Measurements from ENCODE around the gene MFSD6L. TPM values are rescaled to one million over a fixed set of nuclear protein-coding genes. Genes with fewer than 3 reads are reported as not detected.

The MFSD6L gene
- total RNA-seq, 1 experiment from 2014 or later: 2.1 TPM

DNA sequence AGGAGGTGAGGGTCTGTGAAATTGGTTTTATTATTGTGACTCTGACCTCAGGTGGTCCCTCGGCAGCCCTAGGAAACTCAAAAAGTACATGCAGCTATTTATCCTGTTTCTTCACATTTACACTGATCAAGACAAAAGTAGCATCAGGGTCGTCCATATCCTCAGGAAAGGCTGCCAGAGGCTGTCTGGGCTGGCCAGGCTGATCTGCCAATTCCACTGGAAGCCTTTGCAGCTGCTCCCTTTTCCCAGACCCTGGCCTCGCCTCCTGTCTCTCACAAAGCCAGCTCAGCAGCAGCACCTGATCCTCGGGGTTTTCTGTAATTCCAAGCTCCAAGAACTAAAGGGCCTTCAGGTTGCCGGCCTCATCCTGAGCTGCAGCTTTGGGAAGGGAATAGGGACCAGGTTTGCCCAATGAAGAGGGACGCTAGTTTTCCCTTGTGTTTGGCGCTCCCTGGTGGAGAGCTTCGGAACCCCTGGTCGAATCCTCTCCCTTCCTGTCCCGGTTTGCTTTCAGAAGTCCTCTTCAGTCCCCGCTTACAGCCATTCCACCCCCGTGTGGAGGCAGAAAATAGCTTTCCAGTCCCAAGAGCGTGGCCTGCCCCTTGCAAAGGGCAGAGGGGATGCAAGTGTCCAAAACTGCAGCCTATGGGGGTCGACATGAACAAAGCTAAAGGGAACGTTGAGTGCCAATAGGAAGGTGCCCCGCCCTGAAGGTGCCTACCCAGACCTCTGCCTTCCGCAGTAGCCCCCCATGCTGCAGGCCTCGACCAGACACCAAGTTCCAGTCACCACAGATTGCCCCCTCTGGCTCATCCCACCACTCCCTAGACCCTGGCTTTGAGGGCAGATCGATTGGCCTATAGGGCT lies 13.4 kb downstream of the MFSD6L start:
- Histone ChIP-seq H3K14ac (ENCODE audit: insufficient read depth, low read length) (no peak overlapping the region), H3K18ac (ENCODE audit: insufficient read length, low read depth, low read length) (no peak overlapping the region), H2BK15ac (ENCODE audit: low read depth, low read length) (no peak overlapping the region), H4K8ac (replicated peaks; ENCODE audit: insufficient read length, low read depth, low read length) (no peak overlapping the region), H3K27ac (ENCODE audit: insufficient read length, low read depth, low read length) (no peak overlapping the region), H3K4me1 (ENCODE audit: insufficient read depth, low read length) (no peaks in the 10 kb centered on the region), H4K91ac (ENCODE audit: insufficient read length, low read depth, low read length) (no peak overlapping the region), H2BK5ac (ENCODE audit: insufficient read length, low read length) (no peak overlapping the region), H4K20me1 (ENCODE audit: control insufficient read depth, insufficient read depth, insufficient read length) (no peaks in the 10 kb centered on the region), H3K9ac (ENCODE audit: extremely low read depth, insufficient read length, low read length) (no peak overlapping the region), H3K4me2 (ENCODE audit: insufficient read depth, insufficient read length, low read length) (no peak overlapping the region), H3K4ac (ENCODE audit: low read depth, low read length) (no peak overlapping the region), H3K23me2 (ENCODE audit: insufficient read length, low read depth, low read length, poor library complexity, severe bottlenecking) (no peaks in the 10 kb centered on the region), H3K79me2 (ENCODE audit: insufficient read depth, low read length) (no peaks in the 10 kb centered on the region), H3K56ac (ENCODE audit: insufficient read length, low read depth, low read length) (no peak overlapping the region), H2BK20ac (ENCODE audit: low read depth, low read length, poor library complexity, severe bottlenecking) (no peak overlapping the region), H3K79me1 (ENCODE audit: insufficient read depth, low read depth, low read length, poor library complexity, severe bottlenecking) (no peaks in the 10 kb centered on the region), H2BK120ac (ENCODE audit: low read depth, low read length, poor library complexity, severe bottlenecking) (no peak overlapping the region), H3K23ac (ENCODE audit: insufficient read length, low read depth, low read length) (no peak overlapping the region), H2BK12ac (ENCODE audit: insufficient read length, low read depth, low read length) (no peak overlapping the region), H2AK5ac (ENCODE audit: insufficient read length, low read length) (no peak overlapping the region), H3K9me3 (ENCODE audit: control insufficient read depth, low read depth, low read length) (no peaks in the 10 kb centered on the region), H3T11ph (ENCODE audit: low read length) (no peak overlapping the region), H4K5ac (ENCODE audit: insufficient read length, low read depth, low read length) (no peak overlapping the region), H3K27me3 (ENCODE audit: insufficient read depth, low read length) (no peaks in the 10 kb centered on the region), H2AFZ (ENCODE audit: low read length) (no peak overlapping the region)
- WGBS (ENCODE audit: extremely low coverage, insufficient read length, low lambda C conversion rate): no CpG with 5 or more reads among the region's 19 CpGs
- Mint-ChIP-seq H3K4me3 (no peak overlapping the region), H3K36me3 (ENCODE audit: insufficient read depth in 1 of 3, low read depth in 3 of 3) (no peaks in the 10 kb centered on the region), H3K9me3 (no peaks in the 10 kb centered on the region; a peak in 1 of 5 replicates), H3K4me1 (peaks cover 24 to 26% of the 10 kb centered on the region in 2 experiments), H3K27ac (no peak overlapping the region), H3K27me3 (ENCODE audit: low read depth) (no peaks in the 10 kb centered on the region; the same call in 1 of the 2 replicates)
- DNase-seq: peak; percentile 94
- TF ChIP-seq, protein P1, sequence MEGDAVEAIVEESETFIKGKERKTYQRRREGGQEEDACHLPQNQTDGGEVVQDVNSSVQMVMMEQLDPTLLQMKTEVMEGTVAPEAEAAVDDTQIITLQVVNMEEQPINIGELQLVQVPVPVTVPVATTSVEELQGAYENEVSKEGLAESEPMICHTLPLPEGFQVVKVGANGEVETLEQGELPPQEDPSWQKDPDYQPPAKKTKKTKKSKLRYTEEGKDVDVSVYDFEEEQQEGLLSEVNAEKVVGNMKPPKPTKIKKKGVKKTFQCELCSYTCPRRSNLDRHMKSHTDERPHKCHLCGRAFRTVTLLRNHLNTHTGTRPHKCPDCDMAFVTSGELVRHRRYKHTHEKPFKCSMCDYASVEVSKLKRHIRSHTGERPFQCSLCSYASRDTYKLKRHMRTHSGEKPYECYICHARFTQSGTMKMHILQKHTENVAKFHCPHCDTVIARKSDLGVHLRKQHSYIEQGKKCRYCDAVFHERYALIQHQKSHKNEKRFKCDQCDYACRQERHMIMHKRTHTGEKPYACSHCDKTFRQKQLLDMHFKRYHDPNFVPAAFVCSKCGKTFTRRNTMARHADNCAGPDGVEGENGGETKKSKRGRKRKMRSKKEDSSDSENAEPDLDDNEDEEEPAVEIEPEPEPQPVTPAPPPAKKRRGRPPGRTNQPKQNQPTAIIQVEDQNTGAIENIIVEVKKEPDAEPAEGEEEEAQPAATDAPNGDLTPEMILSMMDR (conservative IDR thresholded peaks at IDR 0.05): peak; percentile 95
